ENCODE results near the gene PDLIM5.
A peak's percentile ranks its signal among the peaks of the same experiment; 100 is the strongest.

The PDLIM5 gene

GRCh38 chr4:94562285-94562684 lies 110.5 kb downstream of the PDLIM5 start:
- Mint-ChIP-seq H3K27ac (peak overlapping the region; percentile 82), H3K4me3 (no peak overlapping the region), H3K9me3 (peaks cover 17% of the 10 kb centered on the region), H3K36me3 (ENCODE audit: low read depth) (peaks cover 55% of the 10 kb centered on the region), H3K4me1 (peaks cover 15% of the 10 kb centered on the region), H3K27me3 (ENCODE audit: low read depth, poor library complexity) (peaks cover 9% of the 10 kb centered on the region)
- TF ChIP-seq CTCF (IDR thresholded peaks at IDR 0.05), result no peak
- DNase-seq, result no peak

- TF ChIP-seq CTCF (IDR thresholded peaks at IDR 0.05), result no peak
- DNase-seq, result no peak
- H3K27ac Mint-ChIP-seq, result no peak overlapping the region
Measured at GRCh38 chr4:94564252-94564651, 112.5 kb downstream of the PDLIM5 start.

GRCh38 chr4:94566420-94566819 lies 114.7 kb downstream of the PDLIM5 start:
- no peak for TF ChIP-seq CTCF (IDR thresholded peaks at IDR 0.05)
- H3K27ac Mint-ChIP-seq, result no peak overlapping the region
- DNase-seq, result no peak
- peaks cover 35% of the 10 kb centered on the region for H3K4me1 Mint-ChIP-seq
- H3K36me3 Mint-ChIP-seq (ENCODE audit: low read depth), result peaks cover 31% of the 10 kb centered on the region
- peaks cover 3% of the 10 kb centered on the region for H3K9me3 Mint-ChIP-seq
- H3K4me3 Mint-ChIP-seq, result no peak overlapping the region
- peaks cover 9% of the 10 kb centered on the region for H3K27me3 Mint-ChIP-seq (ENCODE audit: low read depth, poor library complexity)

More at GRCh38 chr4:94564252-94564651, 112.5 kb downstream of the PDLIM5 start:
- H3K27me3 Mint-ChIP-seq (ENCODE audit: low read depth, poor library complexity), result peaks cover 9% of the 10 kb centered on the region
- H3K4me3 Mint-ChIP-seq, result no peak overlapping the region
- peaks cover 20% of the 10 kb centered on the region for H3K4me1 Mint-ChIP-seq
- H3K9me3 Mint-ChIP-seq, result peaks cover 3% of the 10 kb centered on the region
- H3K36me3 Mint-ChIP-seq (ENCODE audit: low read depth), result peaks cover 48% of the 10 kb centered on the region

GRCh38 chr4:94567811-94568210 lies 116.1 kb downstream of the PDLIM5 start:
- Mint-ChIP-seq H3K9me3 (peaks cover 3% of the 10 kb centered on the region), H3K27me3 (ENCODE audit: low read depth, poor library complexity) (peaks cover 9% of the 10 kb centered on the region), H3K4me3 (no peak overlapping the region), H3K36me3 (ENCODE audit: low read depth) (peaks cover 29% of the 10 kb centered on the region), H3K27ac (peak overlapping the region; percentile 90), H3K4me1 (peaks cover 44% of the 10 kb centered on the region)
- no peak for DNase-seq
- TF ChIP-seq CTCF (IDR thresholded peaks at IDR 0.05), result no peak

GRCh38 chr4:94570558-94570957 lies 118.8 kb downstream of the PDLIM5 start:
- DNase-seq, result peak; percentile 28
- peaks cover 3% of the 10 kb centered on the region for H3K9me3 Mint-ChIP-seq
- H3K4me3 Mint-ChIP-seq, result no peak overlapping the region
- H3K27ac Mint-ChIP-seq, result peak overlapping the region; percentile 100
- TF ChIP-seq CTCF (IDR thresholded peaks at IDR 0.05), result no peak
- peaks cover 19% of the 10 kb centered on the region for H3K36me3 Mint-ChIP-seq (ENCODE audit: low read depth)
- H3K27me3 Mint-ChIP-seq (ENCODE audit: low read depth, poor library complexity), result no peaks in the 10 kb centered on the region
- H3K4me1 Mint-ChIP-seq, result peaks cover 68% of the 10 kb centered on the region

- H3K4me3 Mint-ChIP-seq, result peak overlapping the region; percentile 29
- peaks cover 75% of the 10 kb centered on the region for H3K4me1 Mint-ChIP-seq
- peaks cover 19% of the 10 kb centered on the region for H3K36me3 Mint-ChIP-seq (ENCODE audit: low read depth)
- H3K27ac Mint-ChIP-seq, result peak overlapping the region; percentile 100
- no peak for DNase-seq
- no peaks in the 10 kb centered on the region for H3K27me3 Mint-ChIP-seq (ENCODE audit: low read depth, poor library complexity)
- no peak for TF ChIP-seq CTCF (IDR thresholded peaks at IDR 0.05)
- H3K9me3 Mint-ChIP-seq, result peaks cover 3% of the 10 kb centered on the region
Measured at GRCh38 chr4:94571298-94571697, 119.6 kb downstream of the PDLIM5 start.

All from nephron progenitor cell (in vitro differentiated cells).